Astrocyte of the spinal cord (primary cell): ENCODE results near the gene SHC1.
"Not testable (repeated sequence)": the region's sequence is repeated elsewhere in the genome, so short reads cannot be mapped to it uniquely, and the experiment has no call there.

Source experiments
- DNase-seq: peaks from one replicate; pipeline ENCODE4 v3.0.0; 2011; ENCODE audit warnings: low read depth, low spot score
- H3K4me3 ChIP-seq: 2 replicates; pipeline ENCODE4 v1.5.1; 2011; ENCODE audit warnings: low read depth, mild to moderate bottlenecking, low read length, moderate library complexity
- in situ Hi-C: cut with HindIII; loops from 2 replicates; pipeline ENCODE4 v1.10.0; 2017; ENCODE audit warnings: low sequenced_read_pairs
- TF ChIP-seq, protein P1 (sequence below): IDR thresholded peaks from 2 replicates; pipeline ENCODE4 v1.5.1; 2012; ENCODE audit warnings: low read depth, mild to moderate bottlenecking, low read length, inconsistent platforms

SHC1 gene

DNA sequence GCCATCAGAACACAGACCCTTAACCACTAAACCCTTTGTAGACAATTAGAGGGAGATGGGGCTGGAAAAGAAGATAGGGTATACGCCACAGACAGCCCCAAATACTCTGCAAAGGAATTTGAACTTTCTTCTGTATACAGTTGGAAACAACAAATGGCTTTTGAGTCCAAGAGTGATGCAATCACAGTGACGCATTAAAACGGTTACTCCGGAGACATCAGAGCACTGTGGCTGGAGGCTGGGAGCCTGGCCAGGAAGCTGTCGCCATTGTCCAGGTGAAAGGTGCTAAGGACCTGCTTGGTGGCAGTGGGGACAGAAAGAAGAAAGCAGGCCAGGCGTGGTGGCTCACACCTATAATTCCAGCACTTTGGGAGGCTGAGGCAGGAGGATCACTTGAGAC lies 16.8 kb upstream of the SHC1 start:
- no peak overlapping the region for H3K4me3 ChIP-seq
- no peak for DNase-seq
- in situ Hi-C loops, result no loop called here
- TF ChIP-seq, protein P1, sequence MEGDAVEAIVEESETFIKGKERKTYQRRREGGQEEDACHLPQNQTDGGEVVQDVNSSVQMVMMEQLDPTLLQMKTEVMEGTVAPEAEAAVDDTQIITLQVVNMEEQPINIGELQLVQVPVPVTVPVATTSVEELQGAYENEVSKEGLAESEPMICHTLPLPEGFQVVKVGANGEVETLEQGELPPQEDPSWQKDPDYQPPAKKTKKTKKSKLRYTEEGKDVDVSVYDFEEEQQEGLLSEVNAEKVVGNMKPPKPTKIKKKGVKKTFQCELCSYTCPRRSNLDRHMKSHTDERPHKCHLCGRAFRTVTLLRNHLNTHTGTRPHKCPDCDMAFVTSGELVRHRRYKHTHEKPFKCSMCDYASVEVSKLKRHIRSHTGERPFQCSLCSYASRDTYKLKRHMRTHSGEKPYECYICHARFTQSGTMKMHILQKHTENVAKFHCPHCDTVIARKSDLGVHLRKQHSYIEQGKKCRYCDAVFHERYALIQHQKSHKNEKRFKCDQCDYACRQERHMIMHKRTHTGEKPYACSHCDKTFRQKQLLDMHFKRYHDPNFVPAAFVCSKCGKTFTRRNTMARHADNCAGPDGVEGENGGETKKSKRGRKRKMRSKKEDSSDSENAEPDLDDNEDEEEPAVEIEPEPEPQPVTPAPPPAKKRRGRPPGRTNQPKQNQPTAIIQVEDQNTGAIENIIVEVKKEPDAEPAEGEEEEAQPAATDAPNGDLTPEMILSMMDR, result no peak

DNA sequence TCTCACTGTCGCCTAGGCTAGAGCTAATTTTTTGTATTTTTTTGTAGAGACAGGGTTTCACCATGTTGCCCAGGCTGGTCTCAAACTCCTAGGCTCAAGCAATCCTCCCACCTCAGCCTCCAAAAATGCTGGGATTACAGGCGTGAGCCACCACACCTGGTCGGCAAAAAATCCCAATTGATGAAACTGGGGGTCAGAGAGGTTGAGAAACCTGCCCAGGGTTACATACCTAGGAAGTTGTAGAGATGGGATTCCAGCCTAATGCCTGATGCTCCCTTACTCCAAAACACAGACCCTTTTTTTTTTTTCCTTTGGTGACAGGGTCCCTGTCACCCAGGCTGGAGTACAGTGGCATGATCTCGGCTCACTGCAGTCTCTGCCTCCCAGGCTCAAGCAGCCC lies 16.2 kb upstream of the SHC1 start:
- in situ Hi-C loops, H3K4me3 ChIP-seq, DNase-seq: not testable (repeated sequence)

DNA sequence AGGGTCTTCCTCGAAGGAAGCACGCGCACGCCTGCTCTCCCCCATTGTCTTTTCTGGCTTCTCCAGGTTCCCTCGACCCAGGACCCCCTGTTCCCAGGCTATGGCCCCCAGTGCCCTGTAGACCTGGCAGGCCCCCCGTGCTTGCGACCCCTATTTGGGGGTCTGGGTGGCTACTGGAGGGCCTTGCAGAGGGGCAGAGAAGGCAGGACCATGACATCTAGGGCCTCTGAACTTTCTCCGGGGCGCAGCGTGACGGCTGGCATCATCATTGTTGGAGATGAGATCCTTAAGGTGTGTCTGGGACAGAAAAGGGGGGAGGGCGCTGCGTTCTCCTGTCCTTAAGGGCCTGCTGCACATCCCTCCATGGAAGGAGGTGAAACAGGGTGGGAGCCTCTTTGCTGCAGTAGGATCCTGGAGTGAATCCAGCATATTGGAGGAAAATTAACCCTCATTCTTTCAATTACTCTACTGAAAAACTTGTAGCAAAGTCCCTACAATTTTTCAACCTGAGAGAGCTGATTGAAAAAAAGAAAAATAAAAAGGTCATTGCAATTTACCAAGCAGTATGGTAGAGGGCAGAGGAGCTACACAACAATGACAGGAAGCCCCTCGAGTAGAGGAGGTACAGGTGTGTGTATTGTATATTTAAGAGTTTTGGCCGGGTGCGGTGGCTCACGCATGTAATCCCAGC lies 13.4 kb upstream of the SHC1 start:
- H3K4me3 ChIP-seq, result peak overlapping the region; percentile 98
- DNase-seq, result no peak
- in situ Hi-C loops, result no loop called here
- TF ChIP-seq, protein P1, result no peak

DNA sequence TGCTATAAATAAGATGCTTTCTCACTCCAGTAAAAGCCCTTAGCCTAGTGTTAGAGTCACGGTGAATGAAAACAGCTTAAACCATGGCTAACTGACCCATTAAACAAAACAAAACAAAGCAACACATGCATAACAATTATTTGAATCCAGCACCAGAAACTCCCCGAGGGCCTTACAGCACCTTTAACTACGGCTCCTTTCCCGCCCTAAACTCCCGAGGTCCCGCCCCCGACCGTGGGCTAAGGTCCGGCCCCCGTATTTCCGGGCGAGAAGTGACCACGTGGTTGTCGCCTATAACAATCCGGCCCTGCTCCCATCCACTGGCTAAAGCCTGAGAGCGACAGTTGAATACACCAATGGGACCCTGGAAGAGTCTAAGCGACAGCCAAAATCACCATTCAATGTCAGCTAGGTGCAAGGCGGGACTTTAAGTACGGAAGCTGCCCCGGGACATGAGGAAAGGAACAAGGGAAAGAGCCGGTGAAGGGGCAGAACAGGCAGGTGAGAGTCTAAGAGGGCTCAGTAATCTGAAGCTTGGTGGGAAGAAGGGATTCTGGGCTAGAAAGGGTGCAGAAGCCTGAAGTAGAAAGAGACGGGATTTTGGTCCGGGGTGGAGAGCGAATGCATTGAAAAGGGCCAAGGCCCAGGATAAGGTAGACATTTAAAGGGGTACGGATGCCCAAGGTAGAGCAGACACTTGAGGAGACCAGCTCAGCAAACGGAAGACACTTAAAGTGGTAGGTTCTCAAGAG lies 12.5 kb upstream of the SHC1 start, which contains the start of gene FLAD1:
Gene FLAD1, plus strand, starts transcription at position 448 of the 752 bp plus-strand sequence. CDS start 351 bp downstream, outside the sequence.
- H3K4me3 ChIP-seq, result peak within 1 kb of the TSS; percentile 98
- peak; percentile 100 for DNase-seq
- TF ChIP-seq, protein P1, result no peak
- in situ Hi-C loops, result no loop called here

DNA sequence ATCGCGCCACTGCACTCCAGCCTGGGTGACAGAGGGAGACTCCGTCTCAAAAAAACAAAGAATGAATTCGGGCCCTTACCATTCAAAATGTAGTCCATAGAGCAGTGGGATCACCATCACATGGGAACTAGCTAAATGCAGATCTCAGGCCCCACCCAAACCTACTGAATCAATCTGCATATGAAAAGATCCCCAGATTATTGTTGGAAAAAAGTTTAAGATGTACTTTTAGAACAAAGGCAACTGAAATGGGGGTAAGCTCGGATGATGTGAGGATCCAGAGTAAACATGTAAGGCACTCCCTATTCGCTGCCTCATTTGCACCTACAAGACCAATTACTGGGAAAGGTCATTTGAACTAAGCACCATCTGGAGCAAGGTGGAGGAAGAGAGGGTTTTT lies 11.8 kb upstream of the SHC1 start:
- TF ChIP-seq, protein P1, result no peak
- no peak for DNase-seq
- peak overlapping the region; percentile 34 for H3K4me3 ChIP-seq
- in situ Hi-C loops, result no loop called here

DNA sequence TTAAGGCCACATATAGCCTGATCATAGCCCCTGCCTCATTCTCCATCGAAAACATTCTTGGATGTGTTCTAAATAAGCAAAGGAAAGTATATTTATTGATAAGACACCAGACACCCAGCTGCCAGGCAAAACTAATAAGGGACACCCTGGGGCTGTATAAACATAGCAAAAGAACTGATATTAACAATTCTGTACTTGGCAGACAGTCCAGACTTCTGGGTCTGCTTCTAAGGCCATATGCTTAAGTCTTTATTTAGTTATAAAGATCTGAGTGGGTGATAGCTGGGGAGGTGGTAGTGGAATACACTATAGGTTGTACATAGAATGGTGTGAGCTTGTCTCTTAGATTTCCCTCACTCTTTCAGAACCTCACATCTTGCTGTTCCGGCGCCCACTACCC lies 7.8 kb upstream of the SHC1 start:
- TF ChIP-seq, protein P1, result no peak
- in situ Hi-C loops, result no loop called here
- DNase-seq, result no peak
- H3K4me3 ChIP-seq, result no peak overlapping the region

DNA sequence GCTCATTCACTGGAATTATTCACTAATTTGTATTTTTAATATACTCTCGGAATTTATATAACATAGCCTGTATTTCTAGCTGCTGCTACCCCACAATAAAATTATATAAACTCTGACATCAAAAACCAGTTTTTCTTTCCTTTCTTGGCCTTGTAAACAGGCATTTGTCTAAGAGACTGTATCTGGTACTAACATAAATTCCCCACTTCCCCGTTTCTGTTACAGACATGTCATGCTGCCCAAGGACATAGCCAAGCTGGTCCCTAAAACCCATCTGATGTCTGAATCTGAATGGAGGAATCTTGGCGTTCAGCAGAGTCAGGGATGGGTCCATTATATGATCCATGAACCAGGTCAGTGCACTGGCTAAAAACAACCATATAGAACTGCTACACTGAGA lies 7.2 kb upstream of the SHC1 start:
- H3K4me3 ChIP-seq, DNase-seq, in situ Hi-C loops: not testable (repeated sequence)
